Measurements from ENCODE around the gene BFAR. TPM values are rescaled to one million over a fixed set of nuclear protein-coding genes. Genes with fewer than 3 reads are reported as not detected.

BFAR gene
- total RNA-seq, 1 experiment from 2014 or later: 91.7 TPM

GRCh38 chr16:14652726-14653125 is 20.0 kb downstream of the BFAR start:
- H2BK5ac ChIP-seq (ENCODE audit: insufficient read length, low read length): no peak overlapping the region
- DNase-seq: no peak
- H3K79me1 ChIP-seq (ENCODE audit: insufficient read depth, low read depth, low read length, poor library complexity, severe bottlenecking): no peaks in the 10 kb centered on the region
- H3K27me3 Mint-ChIP-seq (ENCODE audit: low read depth): no peaks in the 10 kb centered on the region
- no peaks in the 10 kb centered on the region for H3K79me2 ChIP-seq (ENCODE audit: insufficient read depth, low read length)
- H3K27me3 ChIP-seq (ENCODE audit: insufficient read depth, low read length): no peaks in the 10 kb centered on the region
- no peak overlapping the region for H2BK12ac ChIP-seq (ENCODE audit: insufficient read length, low read depth, low read length)
- H3K14ac ChIP-seq (ENCODE audit: insufficient read depth, low read length): no peak overlapping the region
- H3K23ac ChIP-seq (ENCODE audit: insufficient read length, low read depth, low read length): no peak overlapping the region
- TF ChIP-seq, protein P1, sequence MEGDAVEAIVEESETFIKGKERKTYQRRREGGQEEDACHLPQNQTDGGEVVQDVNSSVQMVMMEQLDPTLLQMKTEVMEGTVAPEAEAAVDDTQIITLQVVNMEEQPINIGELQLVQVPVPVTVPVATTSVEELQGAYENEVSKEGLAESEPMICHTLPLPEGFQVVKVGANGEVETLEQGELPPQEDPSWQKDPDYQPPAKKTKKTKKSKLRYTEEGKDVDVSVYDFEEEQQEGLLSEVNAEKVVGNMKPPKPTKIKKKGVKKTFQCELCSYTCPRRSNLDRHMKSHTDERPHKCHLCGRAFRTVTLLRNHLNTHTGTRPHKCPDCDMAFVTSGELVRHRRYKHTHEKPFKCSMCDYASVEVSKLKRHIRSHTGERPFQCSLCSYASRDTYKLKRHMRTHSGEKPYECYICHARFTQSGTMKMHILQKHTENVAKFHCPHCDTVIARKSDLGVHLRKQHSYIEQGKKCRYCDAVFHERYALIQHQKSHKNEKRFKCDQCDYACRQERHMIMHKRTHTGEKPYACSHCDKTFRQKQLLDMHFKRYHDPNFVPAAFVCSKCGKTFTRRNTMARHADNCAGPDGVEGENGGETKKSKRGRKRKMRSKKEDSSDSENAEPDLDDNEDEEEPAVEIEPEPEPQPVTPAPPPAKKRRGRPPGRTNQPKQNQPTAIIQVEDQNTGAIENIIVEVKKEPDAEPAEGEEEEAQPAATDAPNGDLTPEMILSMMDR (conservative IDR thresholded peaks at IDR 0.05): no peak
- H3K18ac ChIP-seq (ENCODE audit: insufficient read length, low read depth, low read length): no peak overlapping the region
- no peak overlapping the region for H3T11ph ChIP-seq (ENCODE audit: low read length)
- H2BK15ac ChIP-seq (ENCODE audit: low read depth, low read length): no peak overlapping the region
- no peaks in the 10 kb centered on the region for H3K4me1 Mint-ChIP-seq
- H3K27ac Mint-ChIP-seq: peak overlapping the region in 2 of 3 experiments; percentile 64 to 69; a peak in 3 of 7 replicates
- H4K8ac ChIP-seq (replicated peaks; ENCODE audit: insufficient read length, low read depth, low read length): no peak overlapping the region
- H3K9me3 Mint-ChIP-seq: no peaks in the 10 kb centered on the region; a peak in 1 of 5 replicates
- no peak overlapping the region for H3K4me2 ChIP-seq (ENCODE audit: insufficient read depth, insufficient read length, low read length)
- no peak overlapping the region for H2BK20ac ChIP-seq (ENCODE audit: low read depth, low read length, poor library complexity, severe bottlenecking)
- no peak overlapping the region for H3K9ac ChIP-seq (ENCODE audit: extremely low read depth, insufficient read length, low read length)
- no peak overlapping the region for H3K4me3 Mint-ChIP-seq
- H4K91ac ChIP-seq (ENCODE audit: insufficient read length, low read depth, low read length): no peak overlapping the region
- H3K4ac ChIP-seq (ENCODE audit: low read depth, low read length): no peak overlapping the region
- H2AK5ac ChIP-seq (ENCODE audit: insufficient read length, low read length): no peak overlapping the region
- H4K20me1 ChIP-seq (ENCODE audit: control insufficient read depth, insufficient read depth, insufficient read length): no peaks in the 10 kb centered on the region
- peaks cover 42 to 74% (median 73%) of the 10 kb centered on the region in 3 experiments; a peak in 6 of 7 replicates for H3K36me3 Mint-ChIP-seq (ENCODE audit: insufficient read depth in 1 of 3, low read depth in 3 of 3)
- no CpG with 5 or more reads among the region's 2 CpGs for WGBS (ENCODE audit: extremely low coverage, insufficient read length, low lambda C conversion rate)
- H3K4me1 ChIP-seq (ENCODE audit: insufficient read depth, low read length): no peaks in the 10 kb centered on the region
- no peak overlapping the region for H2BK120ac ChIP-seq (ENCODE audit: low read depth, low read length, poor library complexity, severe bottlenecking)
- no peak overlapping the region for H2AFZ ChIP-seq (ENCODE audit: low read length)
- H3K9me3 ChIP-seq (ENCODE audit: control insufficient read depth, low read depth, low read length): no peaks in the 10 kb centered on the region
- no peaks in the 10 kb centered on the region for H3K23me2 ChIP-seq (ENCODE audit: insufficient read length, low read depth, low read length, poor library complexity, severe bottlenecking)
- H3K56ac ChIP-seq (ENCODE audit: insufficient read length, low read depth, low read length): no peak overlapping the region
- H3K27ac ChIP-seq (ENCODE audit: insufficient read length, low read depth, low read length): no peak overlapping the region
- no peak overlapping the region for H4K5ac ChIP-seq (ENCODE audit: insufficient read length, low read depth, low read length)
